B cell (primary cell): ENCODE results near the gene OR10A3. TPM values are rescaled to one million over a fixed set of nuclear protein-coding genes. Genes with fewer than 3 reads are reported as not detected.

Source experiments
- ATAC-seq: fragments of 200-7000 bp; cut with Tn5 transposase; one replicate; pipeline ENCODE4 v1.10.0; 2021; ENCODE audit warnings: low read depth, mild to moderate bottlenecking, moderate number of reproducible peaks, moderate library complexity
- CTCF ChIA-PET: fragments of 350-600 bp; sonication (Branson Sonifier 250); formaldehyde crosslinking; loops from one replicate; lab custom pipeline; 2021; ENCODE audit warnings: antibody characterized with exemption, inconsistent platforms; lab: Charles Lee
- POLR2A ChIA-PET: fragments of 350-600 bp; sonication (Branson Sonifier 250); formaldehyde crosslinking; loops from one replicate; lab custom pipeline; 2021; ENCODE audit warnings: antibody characterized with exemption; lab: Charles Lee
- DNase-seq: peaks from one replicate; pipeline ENCODE4 v3.0.0; 2013
- H2AFZ ChIP-seq: 2 replicates; pipeline ENCODE4 v1.6.1; 2012; ENCODE audit warnings: mild to moderate bottlenecking, low read depth, low read length; ENCODE audit not compliant: insufficient read depth, poor library complexity, severe bottlenecking
- H3K27ac ChIP-seq, 2 donors: 1 replicate in 1 of 2; 2 replicates in 1 of 2; pipeline ENCODE4 v1.5.1; 2012 to 2013; ENCODE audit warnings: low read length in 2 of 2, mild to moderate bottlenecking in 2 of 2, moderate library complexity in 1 of 2
- H3K27me3 ChIP-seq, 4 experiments: fragments of 200-600 bp in 1 of 4; sonication (generic) in 1 of 4; replicated peaks in 1 of 4; 1 replicate in 2 of 4; 2 replicates in 2 of 4; pipeline versions ENCODE4 v1.6.1 to v1.7.0; 2013 to 2016; ENCODE audit warnings: low read length in 3 of 4, mild to moderate bottlenecking in 2 of 4, mixed read lengths in 1 of 4, moderate library complexity in 1 of 4; ENCODE audit not compliant: insufficient read depth in 4 of 4, control insufficient read depth in 3 of 4; ENCODE audit errors: control extremely low read depth in 1 of 4
- H3K36me3 ChIP-seq, 2 experiments: replicated peaks in 1 of 2; 1 replicate in 1 of 2; 2 replicates in 1 of 2; pipeline versions ENCODE4 v1.6.1 to v1.7.1; 2013; ENCODE audit warnings: low read length in 1 of 2; ENCODE audit not compliant: insufficient read depth in 2 of 2, control insufficient read depth in 1 of 2; ENCODE audit errors: control extremely low read depth in 1 of 2, extremely low read depth in 1 of 2
- H3K4me1 ChIP-seq, 2 donors: fragments of 200-600 bp in 1 of 2; sonication (generic) in 1 of 2; 1 replicate in 1 of 2; 2 replicates in 1 of 2; pipeline versions ENCODE4 v1.5.1 to v1.6.1; 2013 to 2017; ENCODE audit warnings: low read length in 2 of 2; ENCODE audit not compliant: control insufficient read depth in 2 of 2, insufficient read depth in 2 of 2
- H3K4me2 ChIP-seq: replicated peaks from 2 replicates; pipeline ENCODE3; 2012; ENCODE audit warnings: mild to moderate bottlenecking, low read depth, low read length; ENCODE audit not compliant: poor library complexity, severe bottlenecking
- H3K4me3 ChIP-seq, 5 experiments: fragments of 200-600 bp in 1 of 5; sonication (generic) in 1 of 5; 1 replicate in 3 of 5; 2 replicates in 2 of 5; pipeline versions ENCODE4 v1.5.1 to v1.7.0; 2011 to 2016; ENCODE audit warnings: low read length in 4 of 5, mild to moderate bottlenecking in 4 of 5, low read depth in 2 of 5, control low read depth in 1 of 5, moderate library complexity in 1 of 5; ENCODE audit not compliant: insufficient read depth in 1 of 5; ENCODE audit errors: control extremely low read depth in 1 of 5, extremely low read depth in 1 of 5
- H3K79me2 ChIP-seq: fragments of 200-600 bp; sonication (generic); one replicate; pipeline ENCODE4 v1.6.0; 2016; ENCODE audit warnings: low read length; ENCODE audit not compliant: control insufficient read depth, insufficient read depth
- H3K9ac ChIP-seq: fragments of 200-600 bp; sonication (generic); 2 replicates; pipeline ENCODE4 v1.6.1; 2017; ENCODE audit warnings: mild to moderate bottlenecking, low read length, moderate library complexity
- H3K9me3 ChIP-seq, 3 donors: one replicate each; pipeline versions ENCODE4 v1.6.1 to v1.7.1; 2013; ENCODE audit warnings: low read length in 2 of 3; ENCODE audit not compliant: control insufficient read depth in 2 of 3, insufficient read depth in 1 of 3; ENCODE audit errors: control extremely low read depth in 1 of 3
- H4K20me1 ChIP-seq: 2 replicates; pipeline ENCODE4 v1.6.0; 2012; ENCODE audit warnings: mild to moderate bottlenecking, low read length; ENCODE audit not compliant: insufficient read depth, control insufficient read depth, poor library complexity, severe bottlenecking
- H3K27ac Mint-ChIP-seq: one replicate; pipeline ENCODE4 v1.8.0; 2021; ENCODE audit warnings: mixed read lengths
- H3K27me3 Mint-ChIP-seq: one replicate; pipeline ENCODE4 v1.8.0; 2021; ENCODE audit warnings: mixed read lengths
- H3K4me1 Mint-ChIP-seq: one replicate; pipeline ENCODE4 v1.8.0; 2021; ENCODE audit warnings: mixed read lengths
- H3K4me3 Mint-ChIP-seq: one replicate; pipeline ENCODE4 v1.8.0; 2021; ENCODE audit warnings: mixed read lengths
- H3K9me3 Mint-ChIP-seq: one replicate; pipeline ENCODE4 v1.8.0; 2022; ENCODE audit warnings: mixed read lengths; ENCODE audit not compliant: insufficient read depth
- EZH2 ChIP-seq: IDR thresholded peaks from 2 replicates; pipeline ENCODE4 v1.6.1; 2012; ENCODE audit warnings: borderline replicate concordance, low read depth, mild to moderate bottlenecking, moderate library complexity, low read length; ENCODE audit not compliant: insufficient read depth, poor library complexity, severe bottlenecking
- WGBS: methylation state at CpG from one replicate; pipeline ENCODE4 v1.1.5; 2013; ENCODE audit warnings: missing lambda C conversion rate; ENCODE audit not compliant: insufficient coverage; 5-methylcytosine and 5-hydroxymethylcytosine counted together
- intact Hi-C: fragments of 100-400 bp; cut with micrococcal nuclease; formaldehyde crosslinking; loops from one replicate; pipeline ENCODE4 v1.10.0; 2022
- polyA plus RNA-seq: library from polyadenylated mRNA; depleted of rRNA; stranded (reverse); fragments of >200 nt; gene quantifications from 2 replicates; pipeline ENCODE4 v1.2.3, GENCODE V29; 2012
- total RNA-seq, 2 donors: library from RNA; stranded (reverse); fragments of 120-200 nt in 1 of 2; gene quantifications; 1 replicate in 1 of 2; 2 replicates in 1 of 2; pipeline versions ENCODE4 v1.2.3 to v1.2.4, GENCODE V29; 2013 to 2022
- TF ChIP-seq, protein P1 (sequence below): fragments of 200-600 bp; IDR thresholded peaks from one replicate; pipeline ENCODE4 v1.8.0; 2022; ENCODE audit warnings: antibody characterized with exemption, mild to moderate bottlenecking

OR10A3 gene
- total and polyA plus RNA-seq, 2 donors (not counting 1 experiment from before 2014, with no cell fraction given): not detected

DNA sequence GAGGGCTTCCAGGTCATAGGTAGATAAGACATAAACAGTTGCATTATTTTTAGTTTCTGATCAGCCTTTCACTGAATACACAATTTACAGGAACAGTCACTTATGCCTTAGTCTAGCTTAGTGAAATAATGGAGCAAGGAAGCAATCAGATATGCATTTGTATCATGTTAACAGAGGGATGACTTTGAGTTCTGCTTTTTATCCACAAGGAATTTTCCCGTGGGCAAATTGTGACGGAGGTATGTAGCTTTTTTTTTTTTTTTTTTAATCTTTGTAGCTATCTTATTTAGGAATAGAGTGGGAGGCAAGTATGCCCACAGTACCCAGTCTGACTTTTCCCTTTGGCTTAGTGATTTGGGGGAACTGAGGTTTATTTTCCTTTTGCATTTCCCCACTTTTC lies 27.2 kb upstream of the OR10A3 start:
- H3K9me3 ChIP-seq: no peaks in the 10 kb centered on the region
- Mint-ChIP-seq H3K27me3 (peaks cover 39% of the 10 kb centered on the region), H3K4me3 (no peak overlapping the region), H3K9me3 (no peaks in the 10 kb centered on the region), H3K4me1 (no peaks in the 10 kb centered on the region), H3K27ac (no peak overlapping the region)
- H3K79me2 ChIP-seq: no peaks in the 10 kb centered on the region
- no peaks in the 10 kb centered on the region for H3K4me1 ChIP-seq
- H3K4me2 ChIP-seq: no peak overlapping the region
- no peak overlapping the region for H2AFZ ChIP-seq
- H3K9ac ChIP-seq: no peak overlapping the region
- no peak overlapping the region for H3K27ac ChIP-seq
- no peak overlapping the region for H3K4me3 ChIP-seq
- no peaks in the 10 kb centered on the region for H3K36me3 ChIP-seq
- ATAC-seq (no peak), DNase-seq (no peak)
- no CpG with 5 or more reads among the region's 2 CpGs for WGBS
- ChIA-PET CTCF (interaction anchor here (0.7 kb wide), 2 partner anchors 26 to 1754 kb away, joined by 3 read pairs; no protein-coding TSS in a partner anchor), POLR2A (no interaction called here)
- H4K20me1 ChIP-seq: no peaks in the 10 kb centered on the region
- intact Hi-C loops: no loop called here
- H3K27me3 ChIP-seq: peaks cover 0 to 8% (median 7%) of the 10 kb centered on the region in 4 experiments
- TF ChIP-seq, protein P1, sequence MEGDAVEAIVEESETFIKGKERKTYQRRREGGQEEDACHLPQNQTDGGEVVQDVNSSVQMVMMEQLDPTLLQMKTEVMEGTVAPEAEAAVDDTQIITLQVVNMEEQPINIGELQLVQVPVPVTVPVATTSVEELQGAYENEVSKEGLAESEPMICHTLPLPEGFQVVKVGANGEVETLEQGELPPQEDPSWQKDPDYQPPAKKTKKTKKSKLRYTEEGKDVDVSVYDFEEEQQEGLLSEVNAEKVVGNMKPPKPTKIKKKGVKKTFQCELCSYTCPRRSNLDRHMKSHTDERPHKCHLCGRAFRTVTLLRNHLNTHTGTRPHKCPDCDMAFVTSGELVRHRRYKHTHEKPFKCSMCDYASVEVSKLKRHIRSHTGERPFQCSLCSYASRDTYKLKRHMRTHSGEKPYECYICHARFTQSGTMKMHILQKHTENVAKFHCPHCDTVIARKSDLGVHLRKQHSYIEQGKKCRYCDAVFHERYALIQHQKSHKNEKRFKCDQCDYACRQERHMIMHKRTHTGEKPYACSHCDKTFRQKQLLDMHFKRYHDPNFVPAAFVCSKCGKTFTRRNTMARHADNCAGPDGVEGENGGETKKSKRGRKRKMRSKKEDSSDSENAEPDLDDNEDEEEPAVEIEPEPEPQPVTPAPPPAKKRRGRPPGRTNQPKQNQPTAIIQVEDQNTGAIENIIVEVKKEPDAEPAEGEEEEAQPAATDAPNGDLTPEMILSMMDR: no peak
- no peak for TF ChIP-seq EZH2

DNA sequence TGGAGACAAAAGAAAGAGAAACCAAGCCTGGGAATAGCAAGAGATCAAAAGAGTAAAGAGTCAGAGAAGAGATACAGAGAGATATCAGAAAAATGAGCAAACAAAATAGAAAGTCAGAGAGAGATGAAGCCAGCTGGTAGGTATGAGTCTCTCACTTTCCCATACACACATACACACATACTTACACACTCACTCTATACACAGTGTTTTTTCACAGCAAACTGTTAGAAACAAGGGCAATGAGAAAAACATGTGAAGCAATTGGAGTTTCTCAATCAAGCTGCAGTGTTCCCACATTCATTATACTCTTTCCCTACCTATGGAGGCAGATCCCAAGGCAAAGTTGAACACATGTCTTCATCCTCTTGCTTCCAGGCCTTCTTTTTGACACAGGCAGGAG lies 26.3 kb upstream of the OR10A3 start:
- ChIA-PET CTCF (no interaction called here), POLR2A (no interaction called here)
- DNase-seq: no peak
- H3K27ac ChIP-seq: no peak overlapping the region
- H3K79me2 ChIP-seq: no peaks in the 10 kb centered on the region
- TF ChIP-seq, protein P1: no peak
- no peak for TF ChIP-seq EZH2
- no peaks in the 10 kb centered on the region for H3K4me1 ChIP-seq
- Mint-ChIP-seq H3K27me3 (peaks cover 43% of the 10 kb centered on the region), H3K9me3 (no peaks in the 10 kb centered on the region), H3K4me3 (no peak overlapping the region), H3K4me1 (no peaks in the 10 kb centered on the region), H3K27ac (no peak overlapping the region)
- ATAC-seq: no peak
- no peaks in the 10 kb centered on the region for H4K20me1 ChIP-seq
- H3K36me3 ChIP-seq: no peaks in the 10 kb centered on the region
- no peaks in the 10 kb centered on the region for H3K9me3 ChIP-seq
- H2AFZ ChIP-seq: no peak overlapping the region
- H3K4me3 ChIP-seq: no peak overlapping the region
- no peak overlapping the region for H3K9ac ChIP-seq
- intact Hi-C loops: no loop called here
- H3K4me2 ChIP-seq: no peak overlapping the region
- H3K27me3 ChIP-seq: peaks cover 0 to 8% (median 7%) of the 10 kb centered on the region in 4 experiments
